HCT116 (cell line): ENCODE data around the gene CCNL2. TPM values are rescaled to one million over a fixed set of nuclear protein-coding genes. Genes with fewer than 3 reads are reported as not detected.

Experiments used
- ATAC-seq: fragments of 200-7000 bp; cut with Tn5 transposase; 2 replicates; pipeline ENCODE4 v1.9.1; 2020; ENCODE audit warnings: mild to moderate bottlenecking, moderate library complexity
- BruUV-seq: library from RNA; stranded (reverse); fragments of 400-500 nt; replicated peaks from 2 replicates; lab custom pipeline; 2021; lab: Mats Ljungman, UMichigan
- CTCF ChIA-PET: fragments of 300-600 bp; sonication (Branson Sonifier 250); formaldehyde crosslinking; loops from one replicate; lab custom pipeline; 2021; ENCODE audit warnings: antibody characterized with exemption; lab: Charles Lee
- POLR2A ChIA-PET: fragments of 300-600, 350-600 bp; sonication (Branson Sonifier 250); formaldehyde crosslinking; loops from one replicate; lab custom pipeline; 2021; ENCODE audit warnings: antibody characterized with exemption; lab: Charles Lee
- RAD21 ChIA-PET, 2 experiments: fragments of 300-600 bp; sonication (Branson Sonifier 250); formaldehyde crosslinking; loops; one replicate each; lab custom pipeline; 2023; ENCODE audit warnings: low total read pairs in 2 of 2; ENCODE audit not compliant: uncharacterized antibody in 2 of 2, unreplicated experiment in 2 of 2, low non-redundant PET in 1 of 2; lab: Charles Lee
- DNase-seq: peaks from one replicate; pipeline ENCODE4 v3.0.0-alpha.2; 2010; ENCODE audit warnings: low read depth, low spot score
- H2AFZ ChIP-seq: fragments of 200-600 bp; shearing (Covaris generic), sonication (generic); 2 replicates; pipeline ENCODE4 v1.6.1; 2017; ENCODE audit warnings: low read depth, mixed run types, mixed read lengths, antibody characterized with exemption, low read length; ENCODE audit not compliant: poor library complexity, severe bottlenecking
- H3K27ac ChIP-seq: 2 replicates; pipeline ENCODE4 v1.5.1; 2012; ENCODE audit warnings: low read depth, low read length
- H3K27me3 ChIP-seq: fragments of 200-600 bp; sonication (generic); 2 replicates; pipeline ENCODE4 v1.6.1; 2016; ENCODE audit warnings: mixed run types, low read length, mixed read lengths; ENCODE audit not compliant: insufficient read depth
- H3K36me3 ChIP-seq, 2 experiments: fragments of 200-500 bp in 1 of 2; fragments of 200-600 bp in 1 of 2; sonication (Bioruptor generic) in 1 of 2; sonication (generic) in 1 of 2; 2 replicates each; pipeline versions ENCODE4 v1.5.1 to v1.6.1; 2014 to 2016; ENCODE audit warnings: low read length in 2 of 2, inconsistent platforms in 1 of 2, mixed read lengths in 1 of 2, mixed run types in 1 of 2; ENCODE audit not compliant: insufficient read depth in 2 of 2, control insufficient read depth in 1 of 2
- H3K4me1 ChIP-seq, 2 experiments: fragments of 200-600 bp in 1 of 2; sonication (generic) in 1 of 2; 2 replicates each; pipeline versions ENCODE4 v1.5.1 to v1.6.1; 2012 to 2017; ENCODE audit warnings: low read length in 2 of 2, inconsistent platforms in 1 of 2, mild to moderate bottlenecking in 1 of 2, mixed read lengths in 1 of 2, mixed run types in 1 of 2, moderate library complexity in 1 of 2; ENCODE audit not compliant: insufficient read depth in 2 of 2, control insufficient read depth in 1 of 2
- H3K4me2 ChIP-seq: fragments of 200-600 bp; sonication (generic); 2 replicates; pipeline ENCODE4 v1.6.1; 2017; ENCODE audit warnings: mixed run types, low read length, mixed read lengths
- H3K4me3 ChIP-seq, 2 experiments: fragments of 200-600 bp in 1 of 2; sonication (generic) in 1 of 2; replicated peaks in 1 of 2; 2 replicates each; pipeline ENCODE4 v1.5.1; 2011 to 2016; ENCODE audit warnings: low read length in 2 of 2, control low read depth in 1 of 2, low read depth in 1 of 2, mild to moderate bottlenecking in 1 of 2, mixed read lengths in 1 of 2, mixed run types in 1 of 2
- H3K79me2 ChIP-seq: fragments of 200-600 bp; sonication (generic); 2 replicates; pipeline ENCODE4 v1.6.1; 2017; ENCODE audit warnings: mild to moderate bottlenecking, mixed run types, low read length, moderate library complexity, mixed read lengths; ENCODE audit not compliant: insufficient read depth
- H3K9ac ChIP-seq: fragments of 200-600 bp; sonication (generic); 2 replicates; pipeline ENCODE4 v1.6.1; 2016; ENCODE audit warnings: low read length, mixed read lengths
- H3K9me2 ChIP-seq: fragments of 200-600 bp; sonication (generic), shearing (Covaris generic); 2 replicates; pipeline ENCODE4 v1.6.1; 2017; ENCODE audit warnings: mixed run types, mild to moderate bottlenecking, moderate library complexity; ENCODE audit not compliant: insufficient read depth
- H3K9me3 ChIP-seq, 2 experiments: fragments of 200-500 bp in 1 of 2; fragments of 200-600 bp in 1 of 2; sonication (Bioruptor generic) in 1 of 2; sonication (generic) in 1 of 2; 2 replicates each; pipeline ENCODE4 v1.6.1; 2014 to 2017; ENCODE audit warnings: low read length in 2 of 2, mixed read lengths in 2 of 2, inconsistent platforms in 1 of 2, low read depth in 1 of 2, mild to moderate bottlenecking in 1 of 2, mixed run types in 1 of 2, moderate library complexity in 1 of 2; ENCODE audit not compliant: control insufficient read depth in 1 of 2, insufficient read depth in 1 of 2
- H4K20me1 ChIP-seq: fragments of 200-600 bp; sonication (generic), shearing (Covaris generic); 2 replicates; pipeline ENCODE4 v1.6.1; 2017; ENCODE audit warnings: mixed run types, mild to moderate bottlenecking, moderate library complexity; ENCODE audit not compliant: insufficient read depth
- ATF3 ChIP-seq: IDR thresholded peaks from 2 replicates; pipeline ENCODE4 v1.6.1; 2012
- CEBPB ChIP-seq: IDR thresholded peaks from 2 replicates; pipeline ENCODE4 v1.6.1; 2012; ENCODE audit warnings: low read depth
- EGR1 ChIP-seq: IDR thresholded peaks from 2 replicates; pipeline ENCODE4 v1.6.1; 2012; ENCODE audit warnings: low read depth
- ELF1 ChIP-seq: IDR thresholded peaks from 2 replicates; pipeline ENCODE4 v1.6.1; 2012; ENCODE audit warnings: low read depth, borderline replicate concordance
- EZH2 ChIP-seq: fragments of 200-600 bp; sonication (generic); IDR thresholded peaks from 2 replicates; pipeline ENCODE4 v1.6.1; 2017; ENCODE audit warnings: antibody characterized with exemption, mixed run types
- EZH2phosphoT487 ChIP-seq: fragments of 200-600 bp; IDR thresholded peaks from 2 replicates; pipeline ENCODE4 v1.6.1; 2018; ENCODE audit warnings: antibody characterized with exemption, borderline replicate concordance
- POLR2A ChIP-seq: IDR thresholded peaks from 2 replicates; pipeline ENCODE4 v1.7.0; 2011; ENCODE audit warnings: borderline replicate concordance; ENCODE audit not compliant: insufficient read depth, insufficient read length; ENCODE audit errors: extremely low read depth
- RAD21 ChIP-seq: IDR thresholded peaks from 2 replicates; pipeline ENCODE4 v1.6.1; 2012; ENCODE audit warnings: low read depth, mild to moderate bottlenecking
- SIN3A ChIP-seq: IDR thresholded peaks from 2 replicates; pipeline ENCODE4 v1.6.1; 2012; ENCODE audit warnings: low read depth
- SP1 ChIP-seq: IDR thresholded peaks from 2 replicates; pipeline ENCODE4 v1.6.1; 2012; ENCODE audit warnings: low read depth
- SRF ChIP-seq: IDR thresholded peaks from 2 replicates; pipeline ENCODE4 v1.6.1; 2012; ENCODE audit warnings: low read depth
- ZBTB33 ChIP-seq: IDR thresholded peaks from 2 replicates; pipeline ENCODE4 v1.6.1; 2011; ENCODE audit warnings: mild to moderate bottlenecking, low read length, moderate library complexity; ENCODE audit not compliant: insufficient replicate concordance; ENCODE audit errors: extremely low read depth
- ZFX ChIP-seq: fragments of 450-650 bp; IDR thresholded peaks from 2 replicates; pipeline ENCODE4 v1.6.1; 2017
- ZNF274 ChIP-seq: fragments of 200-500 bp; sonication (Bioruptor generic); IDR thresholded peaks from 2 replicates; pipeline ENCODE4 v1.6.1; 2014; ENCODE audit warnings: mild to moderate bottlenecking, low read depth, low read length, inconsistent platforms
- intact Hi-C: fragments of 100-400 bp; cut with micrococcal nuclease; formaldehyde crosslinking; loops from 2 replicates; pipeline ENCODE4 v1.10.0; 2022
- total RNA-seq: library from RNA; stranded (reverse); gene quantifications from one replicate; pipeline ENCODE4 v1.2.1, GENCODE V29; 2021; ENCODE audit not compliant: unreplicated experiment

CCNL2 gene
- total RNA-seq, 1 experiment from 2014 or later = 173 TPM

GRCh38 chr1:1336931-1337792 lies 62.0 kb downstream of the CCNL2 start:
- no peak for TF ChIP-seq POLR2A
- TF ChIP-seq RAD21 = no peak
- TF ChIP-seq SIN3A = no peak
- no peak for TF ChIP-seq EGR1
- no peak for TF ChIP-seq ELF1
- TF ChIP-seq SP1 = no peak
- TF ChIP-seq EZH2 = no peak
- TF ChIP-seq ATF3 = no peak
- no peak for TF ChIP-seq ZNF274
- TF ChIP-seq SRF = no peak
- TF ChIP-seq ZFX = no peak
- no peak for TF ChIP-seq CEBPB
- no peak for TF ChIP-seq ZBTB33
- no peak for TF ChIP-seq EZH2phosphoT487
- Histone ChIP-seq H3K9me2 (no peaks in the 10 kb centered on the region), H3K9ac (no peak overlapping the region), H3K79me2 (peaks cover 25% of the 10 kb centered on the region; the same call in 1 of the 2 replicates), H3K36me3 (peaks cover 7 to 40% of the 10 kb centered on the region in 2 experiments; a peak in 3 of 4 replicates), H3K4me1 (peaks cover 4 to 36% of the 10 kb centered on the region in 2 experiments; a peak in 3 of 4 replicates), H3K4me3 (no peak overlapping the region), H3K27ac (peak overlapping the region; percentile 54), H4K20me1 (peaks cover 4% of the 10 kb centered on the region; the same call in 1 of the 2 replicates), H3K4me2 (peak overlapping the region; percentile 33; the same call in 1 of the 2 replicates), H3K27me3 (no peaks in the 10 kb centered on the region), H3K9me3 (no peaks in the 10 kb centered on the region), H2AFZ (no peak overlapping the region)
- RAD21 ChIA-PET = no interaction called here
- CTCF ChIA-PET = no interaction called here
- no TSS peak for BruUV-seq
- DNase-seq = no peak
- intact Hi-C loops = no loop called here
- POLR2A ChIA-PET = interaction anchor here (1.4 kb wide), 1 partner anchor 11 kb away, joined by 4 read pairs; no protein-coding TSS in a partner anchor
- ATAC-seq = no peak
